Neuronal stem cell (in vitro differentiated cells): ENCODE results near the gene ZNRD2. TPM values are rescaled to one million over a fixed set of nuclear protein-coding genes. Genes with fewer than 3 reads are reported as not detected.
"Not testable (repeated sequence)": the region's sequence is repeated elsewhere in the genome, so short reads cannot be mapped to it uniquely, and the experiment has no call there.

ENCODE experiments used
- DNase-seq: peaks from one replicate; pipeline ENCODE4 v3.0.0-alpha.2; 2013; ENCODE audit warnings: low spot score
- H2AFZ ChIP-seq: one replicate; pipeline ENCODE4 v1.6.1; 2013; ENCODE audit warnings: mild to moderate bottlenecking, low read length, inconsistent platforms
- H2AK5ac ChIP-seq: 2 replicates; pipeline ENCODE4 v1.6.1; 2013; ENCODE audit warnings: low read depth, mild to moderate bottlenecking, inconsistent platforms, low read length, moderate library complexity, mixed read lengths
- H2BK120ac ChIP-seq: 2 replicates; pipeline ENCODE4 v1.6.1; 2013; ENCODE audit warnings: low read depth, mild to moderate bottlenecking, inconsistent platforms, low read length, moderate library complexity, mixed read lengths
- H2BK12ac ChIP-seq: one replicate; pipeline ENCODE4 v1.6.1; 2013; ENCODE audit warnings: low read length, inconsistent platforms
- H2BK15ac ChIP-seq: 2 replicates; pipeline ENCODE4 v1.6.1; 2013; ENCODE audit warnings: mild to moderate bottlenecking, low read length, inconsistent platforms, mixed read lengths
- H2BK5ac ChIP-seq: one replicate; pipeline ENCODE4 v1.6.1; 2013; ENCODE audit warnings: inconsistent platforms, mild to moderate bottlenecking, low read length, moderate library complexity
- H3K14ac ChIP-seq: one replicate; pipeline ENCODE4 v1.6.1; 2013; ENCODE audit warnings: low read length, inconsistent platforms
- H3K18ac ChIP-seq: 2 replicates; pipeline ENCODE4 v1.6.1; 2013; ENCODE audit warnings: low read length, inconsistent platforms
- H3K23ac ChIP-seq: 2 replicates; pipeline ENCODE4 v1.6.1; 2013; ENCODE audit warnings: low read depth, mild to moderate bottlenecking, mixed read lengths, low read length, inconsistent platforms; ENCODE audit not compliant: poor library complexity
- H3K27ac ChIP-seq: replicated peaks from 3 replicates; pipeline ENCODE4 v1.5.1; 2013; ENCODE audit warnings: low read length, inconsistent platforms
- H3K27me3 ChIP-seq, 3 experiments: 2 replicates each; pipeline ENCODE4 v1.6.1; 2013; ENCODE audit warnings: low read length in 3 of 3, mild to moderate bottlenecking in 2 of 3, inconsistent platforms in 1 of 3, low read depth in 1 of 3, mixed read lengths in 1 of 3, moderate library complexity in 1 of 3; ENCODE audit not compliant: control insufficient read depth in 3 of 3, insufficient read depth in 3 of 3
- H3K36me3 ChIP-seq, 2 donors: replicated peaks in 1 of 2; 2 replicates each; pipeline ENCODE4 v1.6.1; 2013; ENCODE audit warnings: low read length in 2 of 2; ENCODE audit not compliant: control insufficient read depth in 2 of 2, insufficient read depth in 2 of 2
- H3K4ac ChIP-seq: 2 replicates; pipeline ENCODE4 v1.6.1; 2013; ENCODE audit warnings: inconsistent platforms, mild to moderate bottlenecking, low read length, moderate library complexity
- H3K4me1 ChIP-seq, 2 donors: 1 replicate in 1 of 2; 2 replicates in 1 of 2; pipeline ENCODE4 v1.6.1; 2013; ENCODE audit warnings: low read length in 2 of 2, low read depth in 1 of 2; ENCODE audit not compliant: control insufficient read depth in 2 of 2, insufficient read depth in 1 of 2
- H3K4me2 ChIP-seq: one replicate; pipeline ENCODE4 v1.6.1; 2013; ENCODE audit warnings: mild to moderate bottlenecking, low read length, inconsistent platforms; ENCODE audit not compliant: insufficient read depth, poor library complexity, severe bottlenecking
- H3K4me3 ChIP-seq, 2 donors: 2 replicates each; pipeline ENCODE4 v1.5.1; 2013; ENCODE audit warnings: low read length in 2 of 2, mild to moderate bottlenecking in 2 of 2, inconsistent platforms in 1 of 2, moderate library complexity in 1 of 2
- H3K79me1 ChIP-seq: one replicate; pipeline ENCODE4 v1.6.1; 2013; ENCODE audit warnings: low read depth, mild to moderate bottlenecking, inconsistent platforms, low read length, moderate library complexity
- H3K9ac ChIP-seq: one replicate; pipeline ENCODE4 v1.6.1; 2013; ENCODE audit warnings: mild to moderate bottlenecking, low read depth, low read length, inconsistent platforms; ENCODE audit not compliant: poor library complexity
- H3K9me3 ChIP-seq, 2 donors: replicated peaks in 1 of 2; 2 replicates each; pipeline versions ENCODE3 to v1.6.1; 2013; ENCODE audit warnings: low read length in 2 of 2, mild to moderate bottlenecking in 2 of 2, inconsistent platforms in 1 of 2, low read depth in 1 of 2, mixed read lengths in 1 of 2, moderate library complexity in 1 of 2; ENCODE audit not compliant: control insufficient read depth in 2 of 2, insufficient read depth in 1 of 2
- H4K8ac ChIP-seq: one replicate; pipeline ENCODE4 v1.6.1; 2013; ENCODE audit warnings: low read depth, mild to moderate bottlenecking, inconsistent platforms, low read length, moderate library complexity
- H4K91ac ChIP-seq: one replicate; pipeline ENCODE4 v1.6.1; 2013; ENCODE audit warnings: low read length, low read depth, mild to moderate bottlenecking, inconsistent platforms; ENCODE audit not compliant: poor library complexity
- WGBS, 2 donors: extraction: QIAGEN DNeasy Blood & Tissue Kit; methylation state at CpG; one replicate each; pipeline ENCODE4 v1.1.7; 2013; ENCODE audit warnings: missing lambda C conversion rate in 2 of 2, mixed read lengths in 1 of 2; ENCODE audit not compliant: insufficient read length in 2 of 2, insufficient replicate concordance in 1 of 2; ENCODE audit errors: extremely low coverage in 2 of 2; 5-methylcytosine and 5-hydroxymethylcytosine counted together
- polyA plus RNA-seq, 2 experiments: library from polyadenylated mRNA; stranded (reverse); fragments of 200-250 nt; gene quantifications; one replicate each; pipeline ENCODE4 v1.2.3, GENCODE V29; 2013

ZNRD2 gene, protein sequence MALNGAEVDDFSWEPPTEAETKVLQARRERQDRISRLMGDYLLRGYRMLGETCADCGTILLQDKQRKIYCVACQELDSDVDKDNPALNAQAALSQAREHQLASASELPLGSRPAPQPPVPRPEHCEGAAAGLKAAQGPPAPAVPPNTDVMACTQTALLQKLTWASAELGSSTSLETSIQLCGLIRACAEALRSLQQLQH
- 53.3 TPM for polyA plus RNA-seq (2013, experiment 1 of 2)
- polyA plus RNA-seq (2013, experiment 2 of 2): 50.3 TPM

DNA sequence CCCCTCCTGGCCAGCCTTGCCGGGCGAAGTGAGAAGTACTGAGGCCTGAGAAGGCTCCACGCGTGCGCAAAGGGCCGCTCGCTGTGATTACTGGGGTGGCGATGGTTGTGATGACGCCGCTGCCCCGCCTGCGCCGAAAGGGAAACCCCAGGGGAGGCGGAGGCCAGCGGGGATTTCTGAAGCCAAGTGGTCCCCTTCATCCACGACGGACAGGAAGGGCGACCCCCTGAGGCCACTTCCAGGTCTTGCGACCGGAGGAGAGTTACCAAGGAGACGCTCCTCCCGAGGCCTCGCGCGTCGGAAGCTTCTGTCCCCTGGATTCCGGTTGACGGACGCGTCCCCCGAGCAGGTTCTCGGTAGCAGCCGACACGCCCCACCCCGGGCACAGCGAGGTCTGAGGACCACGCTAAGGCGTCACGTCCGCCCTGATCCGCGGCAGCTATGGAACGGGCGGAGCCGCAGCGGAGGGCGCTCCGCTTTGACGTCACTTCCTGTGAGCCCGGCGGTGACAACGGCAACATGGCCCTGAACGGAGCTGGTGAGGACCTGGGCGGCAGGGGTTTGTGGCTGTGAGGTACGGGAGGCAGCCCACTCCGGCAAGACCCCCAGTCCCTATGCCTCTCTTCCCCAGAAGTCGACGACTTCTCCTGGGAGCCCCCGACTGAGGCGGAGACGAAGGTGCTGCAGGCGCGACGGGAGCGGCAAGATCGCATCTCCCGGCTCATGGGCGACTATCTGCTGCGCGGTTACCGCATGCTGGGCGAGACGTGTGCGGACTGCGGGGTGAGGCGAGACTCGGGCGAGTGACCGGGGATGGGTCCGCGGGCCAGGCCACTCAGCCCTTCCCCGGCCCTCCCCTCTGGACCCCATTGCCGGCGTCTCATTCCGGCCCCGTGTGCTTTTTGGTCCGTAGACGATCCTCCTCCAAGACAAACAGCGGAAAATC, at the start of gene ZNRD2:
Gene ZNRD2 (plus strand): TSS at position 505 of the 946 bp plus-strand sequence. CDS start 15 bp downstream, at position 520.
- DNase-seq: peak; percentile 98

DNA sequence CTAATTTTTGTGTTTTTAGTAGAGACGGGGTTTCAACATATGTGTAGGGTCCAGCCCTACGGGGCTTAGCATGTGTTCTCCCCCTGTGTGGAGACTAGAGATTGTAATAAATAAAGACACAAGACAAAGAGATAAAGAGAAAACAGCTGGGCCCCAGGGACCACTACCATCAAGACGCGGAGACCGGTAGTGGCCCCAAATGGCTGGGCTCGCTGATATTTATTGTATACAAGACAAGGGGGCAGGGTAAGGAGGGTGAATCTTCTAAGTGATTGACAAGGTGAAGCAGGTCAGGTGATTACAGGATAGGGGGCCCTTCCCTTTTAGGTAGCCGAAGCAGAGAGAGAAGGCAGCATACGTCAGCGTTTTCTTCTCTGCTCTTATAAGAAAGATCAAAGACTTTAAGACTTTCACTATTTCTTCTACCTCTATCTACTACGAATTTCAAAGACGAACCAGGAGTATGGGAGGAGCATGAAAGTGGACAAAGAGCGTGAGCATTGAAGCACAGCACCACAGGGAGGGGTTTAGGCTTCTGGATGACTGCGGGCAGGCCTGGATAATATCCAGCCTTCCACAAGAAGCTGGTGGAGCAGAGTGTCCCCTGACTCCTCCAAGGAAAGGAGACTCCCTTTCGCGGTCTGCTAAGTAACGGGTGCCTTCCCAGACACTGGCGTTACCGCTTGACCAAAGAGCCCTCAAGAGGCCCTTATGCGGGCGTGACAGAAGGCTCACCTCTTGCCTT, 48.3 kb upstream of the ZNRD2 start:
- H3K4ac ChIP-seq, H2AFZ ChIP-seq, H3K9ac ChIP-seq, H3K9me3 ChIP-seq, H3K36me3 ChIP-seq, H2BK12ac ChIP-seq, H4K91ac ChIP-seq, DNase-seq, H3K18ac ChIP-seq, H2AK5ac ChIP-seq, H3K23ac ChIP-seq, H3K27ac ChIP-seq, H2BK5ac ChIP-seq, H3K4me2 ChIP-seq, H3K27me3 ChIP-seq, H3K4me3 ChIP-seq, H2BK15ac ChIP-seq, H2BK120ac ChIP-seq, H3K14ac ChIP-seq, H4K8ac ChIP-seq: not testable (repeated sequence)
- Histone ChIP-seq H3K79me1 (peaks cover 15% of the 10 kb centered on the region), H3K4me1 (peaks cover 11 to 22% of the 10 kb centered on the region in 2 donors)
- WGBS, 2 donors: no CpG with 5 or more reads among the region's 20 CpGs

More for the DNA sequence above, at the start of gene ZNRD2:
- H2BK15ac ChIP-seq: peak within 1 kb of the TSS; percentile 7
- no peaks in the 10 kb centered on the region for H3K9me3 ChIP-seq
- H2BK120ac ChIP-seq: no peak within 1 kb of the TSS
- H3K4me3 ChIP-seq: peak within 1 kb of the TSS; percentile 80 to 92
- H3K27ac ChIP-seq: peak within 1 kb of the TSS; percentile 96
- H2AK5ac ChIP-seq: peak within 1 kb of the TSS; percentile 65
- peaks cover 7% of the 10 kb centered on the region for H3K79me1 ChIP-seq
- H3K36me3 ChIP-seq: peaks cover 4 to 12% of the 10 kb centered on the region in 2 donors
- no peak within 1 kb of the TSS for H3K4ac ChIP-seq
- H3K4me2 ChIP-seq: peak within 1 kb of the TSS; percentile 88
- peak within 1 kb of the TSS; percentile 94 for H3K9ac ChIP-seq
- peak within 1 kb of the TSS; percentile 95 for H3K18ac ChIP-seq
- WGBS, 2 donors: no CpG with 5 or more reads among the region's 89 CpGs
- no peak within 1 kb of the TSS for H2BK12ac ChIP-seq
- peaks cover 30 to 32% of the 10 kb centered on the region in 2 donors for H3K4me1 ChIP-seq
- peak within 1 kb of the TSS; percentile 74 for H2AFZ ChIP-seq
- peaks cover 0 to 9% (median 3%) of the 10 kb centered on the region in 3 experiments for H3K27me3 ChIP-seq
- H3K14ac ChIP-seq: peak within 1 kb of the TSS; percentile 85
- H3K23ac ChIP-seq: peak within 1 kb of the TSS; percentile 94
- no peak within 1 kb of the TSS for H4K8ac ChIP-seq
- H2BK5ac ChIP-seq: peak within 1 kb of the TSS; percentile 57
- H4K91ac ChIP-seq: no peak within 1 kb of the TSS

DNA sequence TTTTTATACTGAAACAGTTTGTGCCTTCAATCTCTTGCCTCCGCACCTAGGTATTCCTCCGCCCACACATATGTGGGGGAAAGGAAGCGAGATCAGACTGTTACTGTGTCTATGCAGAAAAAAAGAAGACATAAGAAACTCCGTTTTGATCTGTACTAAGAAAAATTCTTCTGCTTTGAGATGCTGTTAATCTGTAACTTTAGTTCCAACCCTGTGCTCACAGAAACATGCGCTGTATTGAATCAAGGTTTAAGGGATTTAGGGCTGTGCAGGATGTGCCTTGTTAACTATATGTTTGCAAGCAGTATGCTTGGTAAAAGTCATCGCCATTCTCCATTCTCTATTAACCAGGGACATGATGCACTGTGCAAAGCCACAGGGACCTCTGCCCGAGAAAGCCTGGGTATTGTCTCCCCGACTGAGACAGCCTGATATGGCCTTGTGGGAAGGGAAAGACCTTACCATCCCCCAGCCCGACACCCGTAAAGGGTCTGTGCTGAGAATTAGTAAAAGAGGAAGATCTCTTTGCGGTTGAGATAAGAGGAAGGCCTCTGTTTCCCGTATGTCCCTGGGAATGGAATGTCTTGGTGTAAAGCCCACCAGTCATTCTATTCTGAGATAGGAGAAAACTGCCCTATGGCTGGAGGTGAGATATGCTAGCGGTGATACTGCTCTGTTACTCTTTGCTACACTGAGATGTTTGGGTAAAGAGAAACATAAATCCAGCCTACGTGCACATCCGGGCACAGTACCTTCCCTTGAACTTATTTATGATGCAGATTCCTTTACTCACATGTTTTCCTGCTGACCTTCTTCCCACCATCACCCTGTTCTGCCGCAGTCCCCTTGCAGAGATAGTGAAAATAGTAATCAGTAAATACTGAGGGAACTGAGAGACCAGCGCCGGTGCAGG, 47.3 kb upstream of the ZNRD2 start:
- H3K79me1 ChIP-seq: peaks cover 15% of the 10 kb centered on the region
- H4K91ac ChIP-seq, H3K4me2 ChIP-seq, H3K9me3 ChIP-seq, DNase-seq, H2AK5ac ChIP-seq, H2BK120ac ChIP-seq, H2BK5ac ChIP-seq, H3K27ac ChIP-seq, H4K8ac ChIP-seq, H3K18ac ChIP-seq, H2BK15ac ChIP-seq, H3K9ac ChIP-seq, H3K14ac ChIP-seq, H3K27me3 ChIP-seq, H3K23ac ChIP-seq, H3K4me3 ChIP-seq, H2BK12ac ChIP-seq, H3K4ac ChIP-seq: not testable (repeated sequence)
- peaks cover 14 to 15% of the 10 kb centered on the region in 2 donors for H3K36me3 ChIP-seq
- WGBS, 2 donors: no CpG with 5 or more reads among the region's 18 CpGs
- peak overlapping the region; percentile 66 for H2AFZ ChIP-seq
- H3K4me1 ChIP-seq: peaks cover 11 to 22% of the 10 kb centered on the region in 2 donors
